Transverse colon (tissue), 4 donors: ENCODE measurements around the gene CREB5.

Source experiments
- CTCF ChIP-seq, 5 experiments: fragments of 200-600 bp in 3 of 5; fragments of 450-650 bp in 2 of 5; sonication (generic) in 3 of 5; IDR thresholded peaks; 1 replicate in 2 of 5; 2 replicates in 3 of 5; pipeline ENCODE4 v1.5.1; 2016 to 2017; ENCODE audit warnings: antibody characterized with exemption in 5 of 5, inconsistent platforms in 3 of 5, mild to moderate bottlenecking in 2 of 5, moderate library complexity in 1 of 5
- POLR2A ChIP-seq: fragments of 450-650 bp; IDR thresholded peaks from one replicate; pipeline ENCODE4 v1.6.1; 2016; ENCODE audit warnings: antibody characterized with exemption, mild to moderate bottlenecking, moderate library complexity
- POLR2AphosphoS5 ChIP-seq, 3 donors: sonication (generic); formaldehyde crosslinking; IDR thresholded peaks; one replicate each; pipeline ENCODE4 v1.6.1; 2016; ENCODE audit warnings: antibody characterized with exemption in 3 of 3

- TF ChIP-seq POLR2A (no peak), CTCF (IDR thresholded peaks at IDR 0.05) (no peak), POLR2AphosphoS5 (IDR thresholded peaks at IDR 0.05) (no peak)
These were observed 30.5 kb downstream of the CREB5 start for GRCh38 chr7:28442540-28443420.
